ENCODE results near the gene FBXO2.
A peak's percentile ranks its signal among the peaks of the same experiment; 100 is the strongest.

The FBXO2 gene

DNA sequence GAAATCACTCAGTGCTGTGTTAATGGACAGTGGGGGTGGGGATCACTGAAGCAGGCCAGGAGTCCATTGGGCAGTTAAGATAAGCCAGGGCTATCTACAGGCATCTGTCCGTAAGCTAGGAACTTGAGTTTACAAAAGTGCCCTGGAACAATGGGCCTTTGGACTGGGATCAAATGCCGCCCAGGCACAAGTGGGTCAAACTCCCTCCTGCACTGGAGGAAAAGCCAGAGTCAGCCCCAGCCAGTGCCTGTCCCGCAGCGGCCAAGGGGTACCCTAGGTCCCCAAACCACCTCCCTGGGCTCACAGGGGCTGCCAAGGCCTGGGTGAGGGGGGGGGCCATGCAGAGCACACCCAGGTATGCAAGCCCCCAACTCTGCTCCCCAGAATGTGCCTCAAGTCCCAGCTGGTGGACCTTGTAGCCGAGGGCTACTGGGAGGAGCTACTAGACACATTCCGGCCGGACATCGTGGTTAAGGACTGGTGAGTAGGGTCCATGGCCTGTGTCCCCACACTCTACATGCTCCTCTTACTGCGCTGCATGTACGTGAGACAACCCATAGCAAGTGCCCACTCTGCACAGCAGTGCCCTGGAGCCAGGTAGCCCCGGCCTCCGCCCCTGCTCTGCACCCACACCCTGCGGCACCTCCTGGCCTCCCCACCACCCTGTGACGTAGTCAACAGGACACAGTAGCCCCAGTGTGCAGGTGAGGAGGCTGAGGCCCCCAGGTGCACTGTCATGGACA, 17.5 kb upstream of the FBXO2 start:
- H3K27ac ChIP-seq, result no peak overlapping the region
- TF ChIP-seq, protein P1, sequence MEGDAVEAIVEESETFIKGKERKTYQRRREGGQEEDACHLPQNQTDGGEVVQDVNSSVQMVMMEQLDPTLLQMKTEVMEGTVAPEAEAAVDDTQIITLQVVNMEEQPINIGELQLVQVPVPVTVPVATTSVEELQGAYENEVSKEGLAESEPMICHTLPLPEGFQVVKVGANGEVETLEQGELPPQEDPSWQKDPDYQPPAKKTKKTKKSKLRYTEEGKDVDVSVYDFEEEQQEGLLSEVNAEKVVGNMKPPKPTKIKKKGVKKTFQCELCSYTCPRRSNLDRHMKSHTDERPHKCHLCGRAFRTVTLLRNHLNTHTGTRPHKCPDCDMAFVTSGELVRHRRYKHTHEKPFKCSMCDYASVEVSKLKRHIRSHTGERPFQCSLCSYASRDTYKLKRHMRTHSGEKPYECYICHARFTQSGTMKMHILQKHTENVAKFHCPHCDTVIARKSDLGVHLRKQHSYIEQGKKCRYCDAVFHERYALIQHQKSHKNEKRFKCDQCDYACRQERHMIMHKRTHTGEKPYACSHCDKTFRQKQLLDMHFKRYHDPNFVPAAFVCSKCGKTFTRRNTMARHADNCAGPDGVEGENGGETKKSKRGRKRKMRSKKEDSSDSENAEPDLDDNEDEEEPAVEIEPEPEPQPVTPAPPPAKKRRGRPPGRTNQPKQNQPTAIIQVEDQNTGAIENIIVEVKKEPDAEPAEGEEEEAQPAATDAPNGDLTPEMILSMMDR (conservative IDR thresholded peaks at IDR 0.05), result no peak

DNA sequence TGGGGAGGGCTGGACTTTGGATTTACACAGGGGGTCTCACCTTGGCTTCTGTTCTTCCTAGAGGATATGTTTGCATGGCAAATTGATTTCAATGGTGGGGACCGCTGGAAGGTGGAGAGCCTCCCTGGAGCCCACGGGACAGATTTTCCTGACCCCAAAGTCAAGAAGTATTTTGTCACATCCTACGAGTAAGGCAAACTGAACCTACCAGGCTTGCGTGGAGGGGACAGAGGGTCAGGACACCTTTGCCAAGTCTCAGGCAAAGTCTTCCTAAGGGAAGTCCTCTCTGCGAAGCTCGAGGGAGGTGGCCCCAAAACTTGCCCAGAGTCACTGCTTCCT, 16.9 kb upstream of the FBXO2 start:
- H3K27ac ChIP-seq, result no peak overlapping the region
- TF ChIP-seq, protein P1 (conservative IDR thresholded peaks at IDR 0.05), result no peak

DNA sequence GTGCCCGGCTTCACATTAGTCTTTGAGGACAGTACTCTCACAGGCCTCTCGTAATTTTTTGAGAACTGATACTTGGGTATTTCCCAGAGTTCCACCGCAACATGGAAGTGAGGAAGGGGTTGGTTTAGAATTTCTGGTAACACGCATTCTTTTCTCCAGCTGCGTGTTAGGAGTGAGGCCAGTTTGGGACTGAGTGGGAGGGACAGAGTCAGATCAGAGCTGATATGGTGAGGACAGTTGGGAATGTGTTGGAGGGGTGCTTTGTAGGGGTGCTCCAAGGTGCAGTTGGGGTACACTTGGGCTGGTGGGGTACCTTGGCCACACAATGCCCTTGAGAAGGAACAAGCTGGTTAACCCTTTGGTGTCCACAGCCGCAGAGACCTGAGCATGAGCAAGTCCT, 16.5 kb upstream of the FBXO2 start:
- TF ChIP-seq, protein P1 (conservative IDR thresholded peaks at IDR 0.05), result no peak
- no peak overlapping the region for H3K27ac ChIP-seq

DNA sequence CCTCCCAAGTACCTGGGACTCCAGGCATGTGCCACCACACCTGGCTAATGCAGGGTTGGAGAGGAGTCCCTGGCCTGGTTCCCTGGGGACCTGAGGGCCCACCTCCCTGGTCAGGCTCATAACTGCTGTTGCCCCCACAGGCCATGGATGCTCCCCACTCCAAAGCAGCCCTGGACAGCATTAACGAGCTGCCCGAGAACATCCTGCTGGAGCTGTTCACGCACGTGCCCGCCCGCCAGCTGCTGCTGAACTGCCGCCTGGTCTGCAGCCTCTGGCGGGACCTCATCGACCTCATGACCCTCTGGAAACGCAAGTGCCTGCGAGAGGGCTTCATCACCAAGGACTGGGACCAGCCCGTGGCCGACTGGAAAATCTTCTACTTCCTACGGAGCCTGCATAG, 14.3 kb upstream of the FBXO2 start:
- TF ChIP-seq, protein P1 (conservative IDR thresholded peaks at IDR 0.05), result no peak

DNA sequence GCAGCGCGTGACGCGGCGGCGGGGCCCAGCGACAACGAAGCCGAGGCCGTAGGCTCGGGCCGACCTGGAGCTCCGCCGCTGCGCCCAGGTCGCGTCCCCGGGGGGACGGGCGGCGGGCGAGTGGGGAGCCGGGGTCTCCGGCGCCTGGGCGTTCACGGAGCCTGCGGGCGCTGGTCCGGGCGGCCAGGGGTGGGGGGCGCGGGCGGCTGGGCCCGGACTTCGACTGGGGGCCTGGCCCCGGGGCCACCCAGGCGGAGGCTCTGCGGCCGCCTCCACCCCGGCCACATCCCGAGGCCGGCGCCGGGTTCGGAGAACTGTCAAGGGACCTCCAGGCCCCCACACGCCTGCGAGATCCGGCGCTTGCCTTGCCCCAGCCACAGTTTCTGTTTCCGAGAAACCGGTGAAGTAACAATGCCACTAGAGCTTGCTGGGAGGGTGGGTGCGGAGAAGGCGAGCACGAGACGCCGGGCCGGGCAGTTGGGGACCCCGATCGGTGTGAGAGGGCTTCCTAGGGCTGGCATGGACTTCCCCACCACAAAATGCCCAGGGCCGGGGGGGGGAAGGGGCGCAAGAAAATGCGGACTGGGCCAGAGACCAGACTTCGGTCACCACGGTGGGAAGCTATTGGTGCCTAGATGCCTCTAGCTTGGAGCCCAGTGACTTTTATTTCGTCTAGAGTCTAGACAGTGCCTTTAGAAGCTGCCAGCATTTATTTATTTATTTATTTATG, 10.3 kb upstream of the FBXO2 start:
- H3K27ac ChIP-seq, result peak overlapping the region; percentile 79
- TF ChIP-seq, protein P1 (conservative IDR thresholded peaks at IDR 0.05), result peak; percentile 33

More for the DNA sequence above, 14.3 kb upstream of the FBXO2 start:
- H3K27ac ChIP-seq, result no peak overlapping the region

DNA sequence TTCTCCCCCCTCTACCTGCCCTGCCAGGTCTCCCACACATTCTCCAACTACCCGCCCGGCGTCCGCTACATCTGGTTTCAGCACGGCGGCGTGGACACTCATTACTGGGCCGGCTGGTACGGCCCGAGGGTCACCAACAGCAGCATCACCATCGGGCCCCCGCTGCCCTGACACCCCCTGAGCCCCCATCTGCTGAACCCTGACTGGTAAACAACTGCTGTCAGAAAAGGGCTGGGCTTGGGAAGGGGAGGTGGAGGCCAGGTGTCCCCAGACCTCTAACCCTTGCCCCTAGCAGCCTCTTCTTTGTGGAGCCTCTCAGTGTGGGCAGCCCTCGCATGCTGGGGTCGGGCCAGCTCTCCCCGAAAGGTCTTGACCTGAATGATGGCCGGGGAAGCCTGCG, 6.9 kb upstream of the FBXO2 start:
- TF ChIP-seq, protein P1 (conservative IDR thresholded peaks at IDR 0.05), result no peak
- no peak overlapping the region for H3K27ac ChIP-seq

DNA sequence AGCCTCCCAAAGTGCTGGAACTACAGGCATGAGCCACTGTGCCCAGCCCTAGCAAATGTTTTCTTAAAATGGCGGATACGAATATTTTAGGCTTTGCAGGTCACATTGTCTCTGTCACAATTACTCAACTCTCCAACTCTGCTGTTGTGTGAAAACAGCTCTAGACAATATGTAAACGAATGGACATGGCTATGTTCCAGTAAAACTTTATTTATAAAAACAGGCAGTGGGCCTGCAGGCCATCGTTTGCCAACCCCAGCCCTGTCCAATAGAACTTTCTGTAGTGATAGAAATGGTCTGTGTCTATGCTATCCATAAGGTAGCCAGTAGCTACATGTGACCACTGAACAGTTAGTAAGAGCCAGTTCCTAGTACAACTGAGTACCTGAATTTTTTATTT, 5.5 kb upstream of the FBXO2 start:
- TF ChIP-seq, protein P1 (conservative IDR thresholded peaks at IDR 0.05), result no peak
- H3K27ac ChIP-seq, result no peak overlapping the region

All from VCaP (cell line).